H54 (cell line): ENCODE measurements around the gene LANCL3.
A peak's percentile ranks its signal among the peaks of the same experiment; 100 is the strongest.
"Not testable (repeated sequence)": the region's sequence is repeated elsewhere in the genome, so short reads cannot be mapped to it uniquely, and the experiment has no call there.

Source experiments
- DNase-seq: peaks from one replicate; pipeline ENCODE4 v3.0.0; 2011; ENCODE audit warnings: low spot score, mixed read lengths; ENCODE audit not compliant: insufficient read length
- FAIRE-seq: peaks from 3 replicates; lab custom pipeline; 2011; peaks lifted over from hg19 to GRCh38; lab: Jason Lieb, UNC
- POLR2A ChIP-seq: IDR thresholded peaks from 2 replicates; pipeline ENCODE4 v1.6.1; 2011; ENCODE audit warnings: low read depth, mild to moderate bottlenecking, low read length

The LANCL3 gene

GRCh38 chrX:37571426-37572107 lies at the start of gene LANCL3:
TSS of gene LANCL3 (plus strand) at chrX:37571661. CDS start at chrX:37571871, 210 bp downstream.
- DNase-seq, FAIRE-seq: not testable (repeated sequence)

GRCh38 chrX:37523673-37524072 lies 47.8 kb upstream of the LANCL3 start:
- DNase-seq, FAIRE-seq: not testable (repeated sequence)

- DNase-seq = no peak
- no peak for TF ChIP-seq POLR2A
- FAIRE-seq = no peak
Measured at GRCh38 chrX:37541991-37542390, 29.5 kb upstream of the LANCL3 start.

- no peak for TF ChIP-seq POLR2A
- FAIRE-seq (no peak), DNase-seq (no peak)
Measured at GRCh38 chrX:37542791-37543190, 28.7 kb upstream of the LANCL3 start.

GRCh38 chrX:37543324-37543723 lies 28.1 kb upstream of the LANCL3 start:
- TF ChIP-seq POLR2A = no peak
- no peak for FAIRE-seq

GRCh38 chrX:37544531-37544930 lies 26.9 kb upstream of the LANCL3 start:
- not testable (repeated sequence) for FAIRE-seq

More at GRCh38 chrX:37543324-37543723, 28.1 kb upstream of the LANCL3 start:
- no peak for DNase-seq

GRCh38 chrX:37545066-37545465 lies 26.4 kb upstream of the LANCL3 start:
- DNase-seq (no peak), FAIRE-seq (no peak)
- no peak for TF ChIP-seq POLR2A

More at GRCh38 chrX:37544531-37544930, 26.9 kb upstream of the LANCL3 start:
- DNase-seq = not testable (repeated sequence)

GRCh38 chrX:37549619-37550018 lies 21.8 kb upstream of the LANCL3 start:
- FAIRE-seq, DNase-seq: not testable (repeated sequence)

GRCh38 chrX:37553476-37553875 lies 18.0 kb upstream of the LANCL3 start:
- TF ChIP-seq POLR2A = no peak
- DNase-seq (no peak), FAIRE-seq (no peak)

- FAIRE-seq, DNase-seq: not testable (repeated sequence)
Measured at GRCh38 chrX:37565254-37565653, 6.2 kb upstream of the LANCL3 start.

- not testable (repeated sequence) for FAIRE-seq, DNase-seq
Measured at GRCh38 chrX:37570349-37570748, 1.1 kb upstream of the LANCL3 start.

- not testable (repeated sequence) for FAIRE-seq
- peak; percentile 1 for DNase-seq
Measured at GRCh38 chrX:37572108-37572587, 687 bp downstream of the LANCL3 start.

- not testable (repeated sequence) for DNase-seq, FAIRE-seq
Measured at GRCh38 chrX:37573121-37573520, 1.7 kb downstream of the LANCL3 start.

GRCh38 chrX:37578045-37578444 lies 6.6 kb downstream of the LANCL3 start:
- FAIRE-seq (no peak), DNase-seq (no peak)
- TF ChIP-seq POLR2A = no peak

- TF ChIP-seq POLR2A = no peak
- FAIRE-seq = no peak
- DNase-seq = no peak
Measured at GRCh38 chrX:37580080-37580479, 8.6 kb downstream of the LANCL3 start.

- not testable (repeated sequence) for DNase-seq, FAIRE-seq
Measured at GRCh38 chrX:37587337-37587736, 15.9 kb downstream of the LANCL3 start.
